ENCODE measurements around the gene BMPER.
"Not testable (repeated sequence)": the region's sequence is repeated elsewhere in the genome, so short reads cannot be mapped to it uniquely, and the experiment has no call there.

The BMPER gene

DNA sequence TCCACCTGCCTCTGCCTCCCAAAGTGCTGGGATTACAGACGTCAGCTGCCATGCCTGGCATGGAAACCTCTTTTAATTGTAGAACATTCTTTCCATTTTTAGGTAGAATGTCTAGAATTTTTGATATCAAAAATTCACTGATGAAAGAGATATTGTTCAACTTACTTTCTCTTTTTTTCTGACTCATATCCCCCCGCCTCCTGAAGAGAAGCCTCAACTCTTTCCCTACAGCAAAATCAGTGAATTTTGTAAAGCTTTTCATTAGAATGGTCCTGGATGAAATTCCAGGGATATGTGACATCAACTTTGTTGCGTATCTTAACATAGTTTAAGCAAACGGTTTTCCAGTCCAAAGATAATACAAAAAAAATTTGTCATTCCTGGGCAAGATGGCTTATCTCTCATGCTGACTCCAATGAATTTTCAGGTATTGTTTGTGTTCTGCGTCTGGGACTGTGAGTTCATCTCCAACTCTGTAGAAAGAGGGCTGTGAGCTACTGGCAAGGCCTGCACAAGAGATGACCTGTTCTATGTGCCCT, 256.8 kb downstream of the BMPER start:
- TF ChIP-seq, protein P1, sequence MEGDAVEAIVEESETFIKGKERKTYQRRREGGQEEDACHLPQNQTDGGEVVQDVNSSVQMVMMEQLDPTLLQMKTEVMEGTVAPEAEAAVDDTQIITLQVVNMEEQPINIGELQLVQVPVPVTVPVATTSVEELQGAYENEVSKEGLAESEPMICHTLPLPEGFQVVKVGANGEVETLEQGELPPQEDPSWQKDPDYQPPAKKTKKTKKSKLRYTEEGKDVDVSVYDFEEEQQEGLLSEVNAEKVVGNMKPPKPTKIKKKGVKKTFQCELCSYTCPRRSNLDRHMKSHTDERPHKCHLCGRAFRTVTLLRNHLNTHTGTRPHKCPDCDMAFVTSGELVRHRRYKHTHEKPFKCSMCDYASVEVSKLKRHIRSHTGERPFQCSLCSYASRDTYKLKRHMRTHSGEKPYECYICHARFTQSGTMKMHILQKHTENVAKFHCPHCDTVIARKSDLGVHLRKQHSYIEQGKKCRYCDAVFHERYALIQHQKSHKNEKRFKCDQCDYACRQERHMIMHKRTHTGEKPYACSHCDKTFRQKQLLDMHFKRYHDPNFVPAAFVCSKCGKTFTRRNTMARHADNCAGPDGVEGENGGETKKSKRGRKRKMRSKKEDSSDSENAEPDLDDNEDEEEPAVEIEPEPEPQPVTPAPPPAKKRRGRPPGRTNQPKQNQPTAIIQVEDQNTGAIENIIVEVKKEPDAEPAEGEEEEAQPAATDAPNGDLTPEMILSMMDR (IDR thresholded peaks at IDR 0.05; ENCODE audit: low read depth, low read length, missing control alignments): no peak
- in situ Hi-C loops (cut with HindIII; ENCODE audit: low sequenced_read_pairs): no loop called here
- no peak overlapping the region for H3K4me3 ChIP-seq (ENCODE audit: low read depth, low read length)
- no peak for DNase-seq (ENCODE audit: low read depth)

DNA sequence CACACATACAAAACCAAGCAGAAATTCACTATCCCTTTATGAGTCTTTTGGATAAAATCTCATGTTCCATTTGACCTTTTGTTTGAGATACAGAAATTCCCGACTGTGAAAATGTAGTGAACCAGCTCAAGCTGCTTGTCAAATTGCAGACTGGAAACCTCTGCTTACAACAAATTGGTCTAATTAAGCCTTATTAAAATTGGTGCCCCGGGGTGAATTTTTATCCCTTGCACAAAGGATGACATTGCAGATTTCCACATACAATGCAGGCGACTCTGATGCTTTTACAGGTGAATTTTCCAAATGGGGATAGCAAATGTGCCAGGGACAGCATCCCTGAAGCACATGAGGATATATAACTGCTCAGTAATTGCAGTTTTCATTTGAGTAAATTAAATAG, 257.3 kb downstream of the BMPER start:
- TF ChIP-seq, protein P1 (IDR thresholded peaks at IDR 0.05; ENCODE audit: low read depth, low read length, missing control alignments): no peak
- DNase-seq (ENCODE audit: low read depth): no peak
- no peak overlapping the region for H3K4me3 ChIP-seq (ENCODE audit: low read depth, low read length)
- in situ Hi-C loops (cut with HindIII; ENCODE audit: low sequenced_read_pairs): no loop called here

DNA sequence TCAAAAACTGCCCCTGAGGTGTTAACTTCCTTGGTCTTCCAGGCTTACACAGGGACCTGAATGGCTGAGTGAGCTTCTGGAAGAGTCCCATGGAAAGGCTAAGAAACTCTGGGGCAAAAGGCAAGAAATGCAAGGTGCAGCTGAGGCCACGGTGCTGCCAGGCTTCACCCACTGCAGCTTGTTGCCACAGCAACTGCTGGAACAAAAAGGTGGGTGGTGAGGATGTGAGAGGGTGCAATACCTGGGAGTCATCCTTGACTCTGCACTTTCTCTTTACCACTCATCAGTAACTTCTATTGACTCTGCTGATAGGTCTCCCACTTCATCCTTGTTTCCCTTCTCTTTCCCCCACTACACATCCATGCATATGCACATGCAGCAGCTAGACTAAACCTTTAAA, 258.6 kb downstream of the BMPER start:
- in situ Hi-C loops (cut with HindIII; ENCODE audit: low sequenced_read_pairs): no loop called here
- H3K4me3 ChIP-seq (ENCODE audit: low read depth, low read length): no peak overlapping the region
- no peak for DNase-seq (ENCODE audit: low read depth)
- TF ChIP-seq, protein P1 (IDR thresholded peaks at IDR 0.05; ENCODE audit: low read depth, low read length, missing control alignments): no peak

DNA sequence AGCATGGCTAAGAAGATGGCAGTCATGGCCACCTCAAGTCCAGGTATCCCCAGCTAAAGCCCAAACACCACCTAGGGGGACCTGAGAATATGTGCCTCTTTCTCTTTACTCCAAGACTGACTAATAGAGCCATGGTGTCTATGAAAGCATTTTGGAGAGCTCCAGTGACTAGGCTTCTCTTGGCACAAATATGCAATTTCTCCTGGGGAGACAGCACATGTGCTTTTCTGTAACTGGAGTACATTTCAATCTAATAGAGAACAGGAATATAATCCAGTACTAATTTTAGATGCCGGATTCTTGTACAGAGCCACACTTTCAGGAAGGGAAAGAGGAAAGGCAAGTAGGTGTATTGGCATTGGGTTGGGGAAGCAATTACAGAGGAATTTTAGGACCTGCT, 260.1 kb downstream of the BMPER start:
- DNase-seq (ENCODE audit: low read depth): no peak
- TF ChIP-seq, protein P1 (IDR thresholded peaks at IDR 0.05; ENCODE audit: low read depth, low read length, missing control alignments): no peak
- H3K4me3 ChIP-seq (ENCODE audit: low read depth, low read length): no peak overlapping the region
- in situ Hi-C loops (cut with HindIII; ENCODE audit: low sequenced_read_pairs): no loop called here

DNA sequence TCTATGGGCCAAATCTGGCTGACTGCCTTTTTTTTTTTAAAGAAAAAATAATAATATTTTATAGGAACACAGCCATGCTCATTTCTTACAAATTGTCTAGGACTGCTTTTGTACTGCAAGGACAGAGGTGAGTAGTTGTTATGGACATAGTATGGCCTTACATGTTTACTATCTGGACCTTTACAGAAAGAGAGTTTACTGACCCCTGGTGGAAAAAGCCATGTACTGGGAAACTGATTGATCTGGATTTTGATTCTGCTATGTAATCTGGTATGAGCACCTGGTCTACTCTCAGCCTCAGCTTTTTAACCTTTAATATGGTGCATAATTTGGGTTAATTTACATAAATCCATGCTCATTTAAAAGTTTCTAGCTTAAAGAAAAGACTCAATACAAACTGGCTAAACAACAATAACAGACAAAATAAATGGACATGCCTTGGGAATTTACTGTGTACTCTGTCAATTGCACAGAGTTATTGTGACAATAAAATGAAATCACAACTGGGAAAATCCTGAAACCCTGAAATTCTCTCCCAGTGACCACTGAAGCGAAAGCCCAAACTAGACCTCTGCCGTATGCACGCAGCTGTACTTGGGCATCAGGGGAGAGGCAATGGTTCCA, 260.7 kb downstream of the BMPER start:
- peak; percentile 32 for DNase-seq (ENCODE audit: low read depth)
- TF ChIP-seq, protein P1 (IDR thresholded peaks at IDR 0.05; ENCODE audit: low read depth, low read length, missing control alignments): peak; percentile 71
- no peak overlapping the region for H3K4me3 ChIP-seq (ENCODE audit: low read depth, low read length)
- in situ Hi-C loops (cut with HindIII; ENCODE audit: low sequenced_read_pairs): no loop called here

DNA sequence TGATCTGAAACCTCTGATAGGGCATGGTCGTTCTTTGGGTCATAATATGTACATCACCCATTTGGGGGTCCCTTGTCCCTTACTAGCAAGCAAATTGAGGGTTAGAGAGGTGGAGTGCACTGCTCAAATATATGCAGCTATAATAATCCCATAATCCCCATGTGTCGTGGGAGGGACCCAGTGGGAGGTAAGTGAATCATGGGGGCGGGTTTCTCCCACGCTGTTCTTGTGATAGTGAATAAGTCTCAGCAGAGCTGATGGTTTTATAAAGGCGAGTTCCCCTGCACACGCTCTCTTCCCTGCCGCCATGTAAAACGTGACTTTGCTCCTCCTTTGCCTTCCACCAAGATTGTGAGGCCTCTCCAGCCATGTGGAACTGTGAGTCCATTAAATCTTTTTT, 262.7 kb downstream of the BMPER start:
- no peak for DNase-seq (ENCODE audit: low read depth)
- no peak overlapping the region for H3K4me3 ChIP-seq (ENCODE audit: low read depth, low read length)
- TF ChIP-seq, protein P1 (IDR thresholded peaks at IDR 0.05; ENCODE audit: low read depth, low read length, missing control alignments): no peak
- in situ Hi-C loops (cut with HindIII; ENCODE audit: low sequenced_read_pairs): no loop called here

DNA sequence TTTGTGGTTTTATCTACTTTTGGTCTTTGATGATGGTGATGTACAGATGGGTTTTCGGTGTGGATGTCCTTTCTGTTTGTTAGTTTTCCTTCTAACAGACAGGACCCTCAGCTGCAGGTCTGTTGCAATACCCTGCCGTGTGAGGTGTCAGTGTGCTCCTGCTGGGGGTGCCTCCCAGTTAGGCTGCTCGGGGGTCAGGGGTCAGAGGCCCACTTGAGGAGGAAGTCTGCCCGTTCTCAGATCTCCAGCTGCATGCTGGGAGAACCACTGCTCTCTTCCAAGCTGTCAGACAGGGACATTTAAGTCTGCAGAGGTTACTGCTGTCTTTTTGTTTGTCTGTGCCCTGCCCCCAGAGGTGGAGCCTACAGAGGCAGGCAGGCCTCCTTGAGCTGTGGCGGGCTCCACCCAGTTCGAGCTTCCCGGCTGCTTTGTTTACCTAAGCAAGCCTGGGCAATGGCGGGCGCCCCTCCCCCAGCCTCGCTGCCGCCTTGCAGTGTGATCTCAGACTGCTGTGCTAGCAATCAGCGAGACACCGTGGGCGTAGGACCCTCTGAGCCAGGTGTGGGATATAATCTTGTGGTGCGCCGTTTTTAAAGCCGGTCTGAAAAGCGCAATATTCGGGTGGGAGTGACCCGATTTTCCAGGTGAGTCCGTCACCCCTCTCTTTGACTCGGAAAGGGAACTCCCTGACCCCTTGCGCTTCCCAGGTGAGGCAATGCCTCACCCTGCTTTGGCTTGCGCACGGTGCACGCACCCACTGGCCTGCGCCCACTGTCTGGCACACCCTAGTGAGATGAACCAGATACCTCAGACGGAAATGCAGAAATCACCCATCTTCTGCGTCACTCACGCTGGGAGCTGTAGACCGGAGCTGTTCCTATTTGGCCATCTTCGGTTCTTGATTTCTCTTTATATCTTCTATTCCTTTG, 269.6 kb downstream of the BMPER start:
- in situ Hi-C loops (cut with HindIII; ENCODE audit: low sequenced_read_pairs); DNase-seq (ENCODE audit: low read depth); H3K4me3 ChIP-seq (ENCODE audit: low read depth, low read length): not testable (repeated sequence)

Measured in astrocyte of the cerebellum (primary cell).